GM19324 (cell line): ENCODE measurements around the gene TMEM175.
"Not testable (repeated sequence)": the region's sequence is repeated elsewhere in the genome, so short reads cannot be mapped to it uniquely, and the experiment has no call there.

Experiments used
- ATAC-seq: cut with Tn5 transposase; IDR thresholded peaks from one replicate; pipeline ENCODE4 v1.9.1; 2021; ENCODE audit warnings: mild to moderate bottlenecking, moderate library complexity; ENCODE audit not compliant: unreplicated experiment, low FRiP score

TMEM175 gene

DNA sequence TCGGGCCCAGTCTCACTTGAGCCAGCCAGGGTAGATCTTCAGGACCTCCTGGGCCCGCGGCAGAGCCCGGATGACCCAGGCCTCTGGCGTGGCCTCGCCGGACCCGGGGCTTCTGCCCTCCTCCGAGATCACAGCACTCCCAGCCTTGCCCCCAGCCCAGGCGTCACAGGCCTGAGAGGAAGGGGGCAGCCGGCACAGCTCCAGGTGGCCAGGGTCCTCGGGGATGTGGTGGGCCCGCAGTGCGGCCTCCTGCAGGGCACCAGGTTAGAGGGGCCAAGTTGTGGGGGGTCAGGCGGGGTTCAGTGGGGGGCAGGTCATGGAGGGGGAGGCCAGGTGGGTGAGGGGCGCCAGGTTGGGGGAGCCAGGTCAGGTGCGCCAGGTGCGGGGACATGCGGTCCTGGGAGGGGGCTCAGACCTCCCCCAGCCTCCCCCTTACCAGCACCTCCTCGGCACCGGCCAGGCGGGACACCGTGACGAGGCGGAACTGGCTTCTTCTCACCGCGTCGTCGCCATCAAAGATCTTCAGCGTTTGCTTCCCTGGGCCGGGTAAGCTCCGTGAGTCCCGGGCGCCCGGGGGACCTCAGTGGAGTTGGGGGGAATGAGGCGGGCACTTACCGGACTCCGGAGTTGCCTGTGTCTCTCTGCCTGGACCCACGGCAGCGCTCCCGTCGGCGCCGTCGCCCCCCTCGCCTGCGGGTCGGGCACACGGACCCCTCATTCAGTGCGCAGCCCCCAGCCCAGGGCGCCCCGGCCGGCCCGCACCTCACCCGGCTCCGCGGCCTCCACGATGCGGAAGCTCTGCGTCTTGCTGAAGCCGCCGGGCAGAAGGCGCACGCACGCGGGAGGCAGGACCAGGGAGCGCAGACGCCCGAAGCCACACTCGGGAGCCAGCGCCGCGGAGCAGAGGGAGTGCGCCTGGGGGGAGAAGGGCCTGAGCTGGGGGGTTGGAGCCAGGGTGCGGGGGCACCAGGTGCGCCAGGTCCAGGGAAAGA, 35.1 kb downstream of the TMEM175 start:
- no peak for ATAC-seq

DNA sequence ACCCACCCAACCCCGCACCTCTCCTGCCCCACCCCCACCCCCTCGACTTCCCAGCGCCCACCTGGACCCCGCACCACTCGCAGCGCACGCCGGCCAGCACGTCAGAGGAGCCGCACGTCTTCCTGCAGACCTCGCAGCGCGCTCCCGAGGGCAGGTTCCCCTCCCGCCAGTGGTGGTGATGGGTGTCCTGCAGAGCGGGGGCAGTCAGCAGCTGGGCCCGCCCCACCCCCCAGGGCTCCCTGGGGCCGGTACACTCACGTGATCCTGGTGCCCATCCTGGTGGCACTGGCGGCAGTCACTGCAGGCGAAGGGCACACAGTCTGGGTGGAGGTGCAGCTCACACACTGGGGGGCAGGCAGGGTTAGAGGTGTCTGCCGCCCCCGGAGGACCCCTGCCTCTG, 36.0 kb downstream of the TMEM175 start:
- ATAC-seq, result no peak

DNA sequence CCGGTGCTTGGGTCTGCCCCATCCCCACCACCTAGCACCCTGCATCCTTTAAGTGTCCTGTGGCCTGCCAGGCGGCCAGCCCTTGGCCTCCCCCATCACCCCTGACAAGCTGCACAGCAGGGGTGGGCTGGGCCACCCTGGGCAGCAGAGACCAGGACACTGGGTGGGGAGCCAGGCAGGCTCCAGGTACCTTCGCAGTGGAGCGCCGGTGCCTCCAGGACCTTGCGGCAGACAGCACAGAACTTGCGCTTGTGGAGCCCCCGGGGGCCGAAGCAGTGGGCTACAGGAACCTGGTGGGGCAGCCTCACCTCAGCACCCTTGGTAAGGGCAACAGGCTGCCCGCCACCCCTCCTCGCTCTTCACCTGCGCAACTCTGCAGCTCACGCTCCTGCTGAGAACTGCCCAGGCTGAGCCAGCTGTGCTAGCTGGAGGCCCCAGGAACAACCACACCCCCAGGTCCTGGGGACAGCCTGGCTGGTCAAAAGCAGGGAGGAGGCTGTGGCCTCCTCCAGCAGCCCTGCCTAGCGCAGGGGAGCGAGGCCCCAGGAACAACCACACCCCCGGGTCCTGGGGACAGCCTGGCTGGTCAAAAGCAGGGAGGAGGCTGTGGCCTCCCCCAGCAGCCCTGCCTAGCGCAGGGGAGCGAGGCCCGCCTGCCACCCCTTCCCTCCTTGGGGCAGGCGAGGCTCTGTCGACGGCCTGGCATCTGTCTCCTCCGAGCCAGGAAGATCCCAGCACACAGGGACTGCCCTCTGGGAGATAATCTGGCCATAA, 36.5 kb downstream of the TMEM175 start:
- ATAC-seq, result no peak

DNA sequence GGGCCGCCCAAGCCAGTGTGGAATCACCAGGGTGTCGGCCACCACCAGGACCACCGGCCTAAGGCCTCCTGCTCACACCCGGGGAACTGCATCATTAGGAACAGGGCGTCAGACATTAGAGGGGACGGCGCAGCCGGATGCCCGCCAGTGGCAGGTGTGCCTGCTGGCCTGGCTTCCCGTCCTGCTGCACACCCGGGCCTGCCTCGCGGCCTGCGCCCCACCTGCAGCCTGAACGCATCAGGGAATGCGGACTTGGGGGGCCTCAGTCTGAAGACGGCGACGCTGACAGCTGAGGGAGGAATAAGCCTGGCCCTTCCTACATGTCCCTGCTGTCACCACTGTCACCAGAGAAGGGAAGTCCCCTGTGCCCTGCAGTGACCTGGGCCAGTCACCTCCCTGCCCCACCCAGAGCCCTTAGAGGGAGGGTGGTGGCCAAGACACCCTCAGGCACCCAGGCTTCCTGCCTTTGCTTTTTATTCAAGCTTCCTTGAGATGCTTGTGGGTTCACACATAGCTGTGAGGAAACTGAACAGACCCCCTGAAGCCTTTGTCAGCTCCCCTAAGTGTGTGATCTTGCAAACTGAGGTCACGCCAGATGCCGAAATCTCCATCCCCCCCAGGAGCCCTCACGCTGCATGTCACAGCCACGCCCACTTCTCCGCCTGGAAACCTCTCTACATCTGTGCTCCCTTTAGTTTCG, 37.9 kb downstream of the TMEM175 start:
- ATAC-seq, result no peak

DNA sequence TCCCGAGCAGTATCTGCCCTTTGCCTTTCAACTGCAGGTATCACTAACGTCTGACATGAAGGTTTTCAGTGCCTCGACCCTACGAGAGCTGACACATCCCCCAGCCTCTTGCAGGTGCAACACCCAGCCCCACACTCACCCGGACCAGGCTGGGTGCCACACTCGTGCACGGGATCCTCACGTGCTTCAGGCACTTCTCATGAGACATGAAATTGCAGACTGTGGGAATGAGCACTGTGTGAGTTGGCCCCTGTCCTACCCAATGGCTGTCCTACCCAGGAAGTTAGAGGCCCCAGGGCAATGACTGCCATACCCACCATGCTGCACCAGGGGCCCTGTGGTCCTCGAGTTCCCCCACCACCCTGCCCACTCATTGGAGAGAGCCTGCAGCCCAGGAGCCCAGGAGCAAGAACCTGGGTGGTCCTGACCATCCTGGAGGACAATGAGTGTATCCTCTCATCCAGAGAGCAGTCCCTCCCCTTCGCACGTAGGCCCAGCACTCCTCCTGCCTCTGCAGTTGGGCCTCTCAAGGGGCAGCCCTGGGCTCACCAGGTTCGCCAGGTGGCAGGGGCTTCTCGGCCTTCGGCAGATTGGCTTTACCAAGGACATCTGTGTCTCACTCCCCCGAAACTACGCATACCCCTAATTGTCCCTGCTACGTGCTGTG, 38.7 kb downstream of the TMEM175 start:
- no peak for ATAC-seq

DNA sequence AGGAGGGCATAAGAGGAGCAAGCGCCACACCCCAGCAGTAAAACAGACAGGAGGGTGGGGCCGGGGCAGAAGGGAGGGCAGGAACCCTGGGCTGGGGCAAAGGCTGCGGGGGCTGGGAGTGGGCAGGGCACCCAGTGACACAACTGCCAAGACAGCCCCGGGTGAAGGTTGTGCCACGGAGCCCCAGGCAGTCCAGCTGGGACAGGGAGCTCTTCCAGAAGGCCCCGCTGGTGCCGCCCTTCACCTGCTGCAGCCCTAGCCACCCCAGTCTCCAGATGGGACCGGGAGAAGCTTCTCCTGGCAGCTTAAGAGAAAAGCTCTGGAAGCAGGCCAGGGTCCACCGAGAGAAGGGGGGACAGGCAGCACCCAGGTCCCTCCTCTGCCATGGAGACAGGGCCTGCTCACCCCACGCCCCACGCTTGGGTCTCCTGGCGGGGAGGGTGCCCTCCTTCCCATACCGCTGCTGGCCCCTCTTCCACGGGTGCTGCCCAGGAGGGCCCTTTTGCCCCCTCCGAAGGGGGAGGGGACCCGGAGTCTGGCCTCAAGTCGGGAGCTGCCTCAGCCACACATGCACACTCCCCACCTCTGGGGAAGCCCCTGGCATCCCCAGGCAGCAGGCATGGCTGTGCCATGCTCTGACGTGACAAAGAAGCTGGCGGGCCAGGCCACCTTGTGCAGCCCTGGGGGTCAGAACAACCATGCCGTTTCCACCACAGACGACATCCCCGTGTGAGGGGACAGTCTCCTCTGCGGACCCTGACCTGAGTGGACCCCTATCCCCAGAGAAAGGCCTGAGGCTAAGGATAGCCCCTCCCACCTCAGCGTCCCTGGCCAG, 39.6 kb downstream of the TMEM175 start:
- no peak for ATAC-seq

DNA sequence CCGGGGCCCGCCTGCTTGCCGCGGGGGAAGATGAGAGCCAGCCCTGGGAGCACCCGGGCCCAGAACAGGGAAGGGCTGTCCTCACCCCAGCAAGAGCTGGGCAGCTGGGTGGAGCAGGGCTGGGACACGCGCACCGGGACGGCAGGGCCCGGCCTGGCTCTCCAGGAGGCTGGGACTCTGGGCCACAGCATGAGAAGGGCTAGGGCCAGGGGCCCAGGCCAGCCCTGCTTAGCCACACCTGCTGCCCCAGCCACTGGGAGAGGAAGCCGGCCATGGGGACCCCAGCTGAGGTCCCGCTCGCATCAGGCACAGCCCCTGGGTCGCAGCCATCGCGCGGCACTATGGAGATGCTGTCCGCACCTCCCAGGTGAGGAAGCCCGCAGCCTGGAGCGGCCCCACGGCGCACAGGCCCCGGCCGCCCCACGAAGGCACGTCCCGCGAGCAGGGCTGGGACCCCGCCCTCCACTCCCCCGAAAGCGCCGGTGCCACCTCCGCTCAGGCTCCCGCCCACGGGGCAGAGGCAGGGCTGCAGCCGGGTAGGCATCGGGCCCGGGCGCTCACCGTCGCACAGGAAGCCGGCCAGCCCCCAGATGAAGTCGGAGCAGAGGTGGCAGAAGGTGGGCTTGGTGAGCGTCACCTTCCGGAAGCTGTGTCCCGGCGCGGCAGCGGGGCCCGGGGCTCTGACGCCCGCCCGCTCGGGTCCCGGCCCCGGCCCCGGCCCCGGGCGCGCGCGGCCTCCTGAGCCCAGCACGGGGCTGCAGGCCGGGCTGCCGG, 40.6 kb downstream of the TMEM175 start:
- peak; percentile 53 for ATAC-seq

DNA sequence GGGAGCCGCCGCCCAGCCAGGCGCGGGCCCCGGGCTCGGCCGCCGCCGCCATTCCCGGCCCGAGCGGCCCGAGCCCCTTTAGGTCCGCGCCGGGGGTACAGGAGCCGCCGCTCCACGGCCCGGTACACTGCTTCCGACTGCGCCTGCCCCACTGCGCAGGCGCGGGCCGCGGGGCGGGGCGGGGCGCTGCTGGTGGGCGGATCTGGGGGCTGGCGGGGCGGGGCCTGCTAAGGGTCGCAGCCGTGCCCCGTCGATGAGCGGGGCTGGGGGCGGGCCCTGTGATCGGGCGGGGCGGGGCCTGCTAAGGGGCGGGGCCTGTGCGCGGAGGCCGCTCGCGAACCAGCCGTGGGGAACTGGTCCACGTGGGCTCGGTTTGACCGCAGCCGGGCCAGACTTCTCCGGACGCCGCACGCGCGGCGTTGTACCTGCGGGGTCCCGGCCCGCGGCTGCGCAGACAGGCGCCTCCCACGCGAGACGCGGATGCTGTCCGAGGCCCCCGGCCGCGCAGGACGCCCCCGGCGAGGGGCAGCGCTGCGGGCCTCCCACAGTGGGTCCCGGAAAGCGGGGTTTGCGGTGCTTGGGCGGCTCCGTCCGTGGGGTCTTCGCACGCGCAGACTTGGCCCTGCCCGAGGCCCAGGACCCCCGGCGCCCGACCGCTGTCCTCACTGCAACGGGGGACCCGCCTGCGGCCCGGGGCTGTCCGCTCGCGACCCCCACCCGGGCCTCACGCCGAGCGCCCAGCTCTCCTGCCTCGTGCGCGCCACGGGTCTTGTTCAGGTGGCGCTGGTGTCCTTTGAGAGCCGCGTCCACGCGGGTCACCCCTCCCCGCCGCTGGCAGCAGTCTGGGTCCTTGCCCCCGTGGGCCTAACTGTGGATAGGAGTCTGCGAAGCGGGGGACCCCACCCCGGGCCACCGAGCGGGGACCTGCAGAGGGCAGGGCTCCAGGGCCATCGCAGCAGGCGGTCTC, 41.5 kb downstream of the TMEM175 start, which contains the start of gene DGKQ:
DGKQ (minus strand) TSS at position 139 of the 967 bp plus-strand sequence; CDS start at position 52, 87 bp downstream.
- ATAC-seq, result peak; percentile 80

DNA sequence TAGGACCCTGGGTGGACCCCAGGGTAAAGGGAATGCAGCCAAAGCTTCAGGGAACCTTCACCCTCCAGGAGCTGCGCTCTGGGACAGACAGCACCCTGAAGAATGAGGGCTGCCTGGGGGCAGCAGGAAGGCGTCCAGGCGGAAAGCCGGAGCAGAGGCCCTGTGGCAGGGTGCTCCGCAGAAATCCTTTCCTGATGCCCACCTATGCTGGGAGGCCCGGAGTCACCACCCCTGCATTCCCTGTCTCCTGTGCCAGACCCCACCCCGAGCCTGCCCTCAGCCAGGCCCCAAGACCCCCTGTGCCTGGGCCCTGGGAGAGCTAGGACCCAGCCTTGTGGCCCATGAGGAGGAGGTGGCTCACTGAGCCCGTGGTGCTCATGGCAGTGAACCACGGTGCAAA, 42.4 kb downstream of the TMEM175 start:
- ATAC-seq, result no peak

DNA sequence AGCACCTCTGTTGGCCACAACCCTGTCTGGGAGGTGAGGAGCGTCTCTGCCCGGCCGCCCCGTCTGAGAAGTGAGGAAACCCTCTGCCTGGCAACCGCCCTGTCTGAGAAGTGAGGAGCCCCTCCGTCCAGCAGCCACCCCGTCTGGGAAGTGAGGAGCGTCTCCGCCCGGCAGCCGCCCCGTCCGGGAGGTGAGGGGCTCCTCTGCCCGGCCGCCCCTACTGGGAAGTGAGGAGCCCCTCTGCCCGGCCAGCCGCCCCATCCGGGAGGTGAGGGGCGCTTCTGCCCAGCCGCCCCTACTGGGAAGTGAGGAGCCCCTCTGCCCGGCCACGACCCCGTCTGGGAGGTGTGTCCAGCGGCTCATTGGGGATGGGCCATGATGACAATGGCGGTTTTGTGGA, 43.8 kb downstream of the TMEM175 start:
- not testable (repeated sequence) for ATAC-seq

DNA sequence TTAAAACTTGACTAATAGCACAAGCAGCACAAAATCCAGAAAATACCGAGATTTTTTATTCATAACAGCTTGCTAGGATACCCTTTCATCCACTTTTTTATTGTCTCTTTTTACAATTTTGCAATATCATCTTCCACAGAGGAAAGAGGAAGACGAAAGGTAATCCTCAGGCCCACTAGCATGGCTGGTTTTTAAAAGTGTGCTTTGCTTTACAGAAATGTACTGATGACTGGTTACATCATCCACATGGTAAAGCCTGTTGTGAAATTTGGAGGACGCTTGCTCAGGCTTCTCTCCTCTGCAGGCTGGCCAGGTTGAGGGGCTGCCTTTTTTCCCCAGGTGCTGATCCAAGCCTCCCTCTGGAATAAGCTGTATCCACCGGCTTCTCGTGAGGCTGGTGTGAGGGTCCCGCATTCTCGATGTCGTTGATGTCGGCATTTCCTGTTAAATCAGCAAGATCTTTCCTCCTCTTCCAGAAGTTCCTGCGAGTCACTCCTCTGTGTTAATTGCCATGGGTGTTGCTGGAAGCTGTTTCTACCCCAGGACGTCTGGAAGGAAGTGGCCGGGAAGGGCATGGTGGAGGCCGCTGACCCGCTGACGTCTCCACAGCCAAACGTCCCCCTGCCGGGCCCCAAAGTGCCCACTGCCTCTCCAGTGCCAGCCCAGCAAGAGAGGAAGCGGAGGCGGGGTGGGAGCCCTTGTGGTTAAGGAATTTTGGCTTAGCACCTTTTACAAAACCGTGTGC, 46.9 kb downstream of the TMEM175 start:
- no peak for ATAC-seq

DNA sequence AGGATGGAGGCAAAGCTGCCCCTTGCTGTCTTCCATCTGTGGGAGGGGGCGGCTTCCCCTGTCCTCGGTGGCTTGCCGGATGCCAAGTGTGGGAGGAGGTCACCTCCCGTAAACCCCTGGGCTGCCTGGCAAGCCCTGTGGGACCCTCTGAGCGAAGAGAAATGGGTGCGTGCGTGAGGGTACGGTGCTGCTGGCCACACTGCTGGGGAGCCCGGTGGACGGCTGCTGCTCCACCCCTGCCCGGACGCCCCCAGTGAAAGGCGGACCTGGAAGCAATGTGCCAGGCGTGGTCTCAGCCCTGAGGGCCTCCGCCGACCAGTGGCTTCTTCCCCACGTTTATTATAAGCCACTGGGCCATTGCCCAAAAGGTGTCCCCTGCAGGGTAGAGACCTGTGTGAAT, 50.0 kb downstream of the TMEM175 start:
- no peak for ATAC-seq

DNA sequence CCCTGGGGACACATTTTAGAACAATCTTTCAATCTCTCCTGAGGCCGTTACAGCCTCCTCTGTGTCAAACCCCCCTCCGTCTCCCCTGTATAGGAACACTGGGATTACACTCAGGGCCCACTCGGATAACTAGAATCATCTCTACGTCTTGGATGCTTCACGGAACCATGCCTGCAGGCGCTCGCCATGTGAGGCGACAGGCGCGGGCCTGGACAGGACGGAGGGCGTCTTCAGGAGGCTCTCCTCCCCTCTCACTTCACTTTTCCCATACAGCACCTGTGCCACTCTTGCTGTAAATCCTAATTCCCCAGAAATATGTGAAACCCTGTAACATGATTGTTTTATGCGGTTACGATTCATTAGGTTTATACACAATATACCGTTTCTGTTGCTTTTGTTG, 50.6 kb downstream of the TMEM175 start:
- no peak for ATAC-seq

DNA sequence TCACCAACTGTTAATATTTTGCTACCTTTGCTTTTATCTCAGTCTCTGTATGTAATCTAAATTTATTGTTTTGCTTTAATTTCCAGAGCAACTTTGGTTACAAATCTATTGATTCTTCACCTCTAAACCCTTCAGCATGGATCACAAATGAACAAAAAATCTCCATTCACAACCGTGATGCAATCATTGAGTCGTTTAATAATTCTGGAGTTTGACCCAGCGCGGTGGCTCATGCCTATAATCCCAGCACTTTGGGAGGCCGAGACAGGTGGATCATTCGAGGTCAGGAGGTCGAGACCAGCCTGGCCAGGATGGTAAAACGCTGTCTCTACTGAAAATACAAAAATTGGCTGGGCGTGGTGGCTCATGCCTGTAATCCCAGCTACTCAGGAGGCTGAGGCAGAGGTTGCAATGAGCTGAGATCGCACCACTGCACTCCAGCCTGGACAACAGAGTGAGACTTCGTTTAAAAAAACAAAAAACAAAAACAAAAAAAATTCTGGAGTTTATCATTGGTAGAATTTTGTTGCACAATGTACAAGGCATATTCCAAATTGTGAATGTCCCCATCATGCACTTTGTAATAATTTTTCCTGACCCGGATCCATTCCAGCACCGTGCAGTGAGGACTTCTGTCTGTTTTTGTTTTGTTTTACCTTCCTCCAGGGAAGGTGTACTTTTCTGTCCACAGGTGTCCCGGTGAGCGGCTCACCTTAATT, 52.2 kb downstream of the TMEM175 start:
- ATAC-seq, result no peak

DNA sequence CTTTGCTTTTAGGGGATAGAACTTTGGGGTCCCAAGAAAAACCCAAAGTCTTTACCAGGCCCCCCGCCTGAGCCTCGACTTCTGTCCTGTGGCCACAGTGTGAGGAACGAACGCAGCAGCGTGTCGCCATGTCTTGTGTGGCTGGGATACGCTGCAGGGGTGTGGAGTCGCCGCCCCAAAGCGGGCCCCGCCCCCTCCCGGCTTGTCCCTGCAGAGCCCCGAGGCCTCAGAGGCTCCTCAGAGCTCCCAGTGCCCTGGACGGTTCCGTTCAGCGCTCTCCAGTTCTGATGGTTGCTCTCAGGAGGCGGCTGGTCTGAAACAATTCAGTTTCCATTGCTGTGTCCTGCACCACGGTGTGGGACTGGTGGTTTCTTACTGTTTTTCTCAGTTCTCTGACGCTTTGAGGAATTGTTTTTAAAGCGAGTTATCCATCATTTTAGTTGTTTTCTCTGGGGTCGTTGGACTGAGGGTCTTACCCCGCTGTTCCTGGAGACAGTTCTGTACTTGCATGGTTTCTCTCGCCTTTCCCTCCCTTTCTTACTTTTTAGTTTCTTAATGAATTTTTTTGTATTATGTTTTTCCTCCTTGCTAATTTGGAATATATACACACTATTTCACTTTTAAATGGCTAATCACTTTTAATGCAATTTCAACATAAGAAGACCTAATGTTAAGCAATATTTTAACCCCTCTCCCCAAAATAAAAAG, 53.0 kb downstream of the TMEM175 start:
- ATAC-seq, result no peak
